Heart right ventricle (tissue), 16 donors: ENCODE data around the gene TTC7B. TPM values are rescaled to one million over a fixed set of nuclear protein-coding genes. Genes with fewer than 3 reads are reported as not detected.
A peak's percentile ranks its signal among the peaks of the same experiment; 100 is the strongest.

Experiments used
- ATAC-seq, 8 donors: fragments of 200-7000 bp; cut with Tn5 transposase; one replicate each; pipeline ENCODE4 v1.9.1; 2020; ENCODE audit warnings: mild to moderate bottlenecking in 8 of 8, moderate library complexity in 8 of 8, moderate number of reproducible peaks in 1 of 8
- DNase-seq, 2 donors: peaks; one replicate each; pipeline ENCODE4 v3.0.0-alpha.2; 2020
- H3K27ac ChIP-seq, 10 donors: fragments of 200-600 bp; sonication (generic) in 2 of 10; one replicate each; pipeline versions ENCODE4 v1.5.0 to v1.8.0; 2020 to 2022; ENCODE audit warnings: mild to moderate bottlenecking in 3 of 10
- H3K27me3 ChIP-seq, 7 donors: fragments of 200-600 bp; one replicate each; pipeline ENCODE4 v1.8.0; 2021 to 2022; ENCODE audit warnings: mild to moderate bottlenecking in 2 of 7
- H3K36me3 ChIP-seq, 9 donors: fragments of 200-600 bp; sonication (generic) in 1 of 9; one replicate each; pipeline versions ENCODE4 v1.5.0 to v1.8.0; 2020 to 2022; ENCODE audit warnings: mild to moderate bottlenecking in 2 of 9
- H3K4me1 ChIP-seq, 9 donors: fragments of 200-600 bp; sonication (generic) in 1 of 9; one replicate each; pipeline versions ENCODE4 v1.5.0 to v1.8.0; 2020 to 2022; ENCODE audit warnings: mild to moderate bottlenecking in 4 of 9
- H3K4me3 ChIP-seq, 10 donors: fragments of 200-600 bp; sonication (generic) in 2 of 10; one replicate each; pipeline versions ENCODE4 v1.5.0 to v1.8.0; 2020 to 2022; ENCODE audit warnings: mild to moderate bottlenecking in 7 of 10, moderate library complexity in 2 of 10
- H3K9me3 ChIP-seq, 11 donors: fragments of 200-600 bp in 10 of 11; sonication (generic) in 2 of 11; one replicate each; pipeline versions ENCODE4 v1.5.0 to v1.8.0; 2013 to 2022; ENCODE audit warnings: mild to moderate bottlenecking in 2 of 11, control low read depth in 1 of 11, moderate library complexity in 1 of 11
- WGBS, 2 donors: extraction: QIAGEN DNeasy Blood & Tissue Kit; methylation state at CpG; one replicate each; pipeline ENCODE4 v1.1.7; 2013; ENCODE audit warnings: inconsistent platforms in 1 of 2; 5-methylcytosine and 5-hydroxymethylcytosine counted together
- intact Hi-C, 10 donors: fragments of 100-400 bp; cut with DNase I; formaldehyde crosslinking; loops; one replicate each; pipeline versions ENCODE4 v1.11.1 to v1.14.2; 2022
- polyA plus RNA-seq, 2 donors: library from polyadenylated mRNA; stranded (reverse); fragments of 200-250 nt; gene quantifications; one replicate each; pipeline ENCODE4 v1.2.3, GENCODE V29; 2013
- total RNA-seq, 10 donors: library from RNA; stranded (reverse); fragmentation: NEBNext Ultra II Directional in 3 of 10; extraction: Animal tissue kit (Norgen Biotek cat#: 25700) in 3 of 10; gene quantifications; one replicate each; pipeline versions ENCODE4 v1.2.1 to v1.2.4, GENCODE V29; 2021 to 2023
- TF ChIP-seq, protein P1 (sequence below), 9 donors: fragments of 200-600 bp; sonication (generic) in 2 of 9; IDR thresholded peaks; one replicate each; pipeline versions ENCODE4 v1.5.0 to v1.8.0; 2021 to 2022; ENCODE audit warnings: antibody characterized with exemption in 9 of 9, mild to moderate bottlenecking in 5 of 9, moderate library complexity in 1 of 9
- donor health status: Arrhythmogenic right ventricular cardiomyopathy.
- donor health status: ischemic (EF 13 %, LVEDD 7.1; RV severe dilation, severe dysfunction).
- donor health status: healthy with polysubstance abuse.
- donor health status: DM: no; HTN: yes; CAD: no.
- donor health status: DM: no; HTN: no; CAD: no.
- donor health status: ischemic (EF 25% LVEDD 6.9; RV normal size, moderate dysfunction).
- donor health status: ischemic (EF 25% LVEDD 5.7; RV mildly dilated, moderate dysfunction).
- donor health status: healthy.
- donor health status: DM: yes; HTN: yes; CAD: no.
- donor health status: Ischemic cardiomyopathy.
- donor health status: ischemic (EF 35%, LVEDD 5.7; RV mildly dilated, moderate dysfunction).
- donor health status: nonischemic (EF 11% LVEDD 7.7; RV severe dilation, severe dysfunction).
- donor health status: DM: yes; HTN: yes; CAD: no.
- donor health status: PGD.
- donor health status: ischemic (EF 29% LVEDD 5.4; RV normal size, mild dysfunction).
- donor health status: nonischemic (EF 23%, LVEDD 6.1; RV moderate dilation, normal function).

The TTC7B gene
- total and polyA plus RNA-seq, 12 donors = 23.0 to 79.4 (median 65.5) TPM

DNA sequence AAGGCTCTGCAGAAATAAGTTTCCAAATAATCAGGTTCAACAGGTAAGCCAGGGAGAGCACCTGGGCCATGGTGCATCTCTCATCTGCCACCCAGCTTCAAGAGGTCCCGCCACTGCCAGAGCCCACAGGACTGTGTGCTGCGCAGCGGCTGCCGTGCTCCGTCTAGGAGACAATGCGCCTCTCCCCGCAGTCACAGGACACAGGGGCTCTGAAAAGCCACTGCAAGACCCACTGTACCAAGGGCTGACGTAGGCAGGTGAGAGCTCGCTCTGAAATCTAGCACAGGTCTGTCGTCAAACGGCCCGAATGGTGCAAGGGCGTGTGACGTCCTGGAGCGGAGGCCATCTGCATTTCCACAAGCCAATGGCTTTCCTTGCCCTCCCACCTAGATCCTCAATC lies 218.3 kb downstream of the TTC7B start:
- ATAC-seq (no peak), DNase-seq (no peak)
- Histone ChIP-seq H3K9me3 (no peaks in the 10 kb centered on the region), H3K27ac (no peak overlapping the region), H3K4me3 (no peak overlapping the region), H3K36me3 (peaks cover 0 to 9% (median 0%) of the 10 kb centered on the region in 9 donors), H3K4me1 (peaks cover 0 to 8% (median 5%) of the 10 kb centered on the region in 9 donors), H3K27me3 (no peaks in the 10 kb centered on the region)
- TF ChIP-seq, protein P1, sequence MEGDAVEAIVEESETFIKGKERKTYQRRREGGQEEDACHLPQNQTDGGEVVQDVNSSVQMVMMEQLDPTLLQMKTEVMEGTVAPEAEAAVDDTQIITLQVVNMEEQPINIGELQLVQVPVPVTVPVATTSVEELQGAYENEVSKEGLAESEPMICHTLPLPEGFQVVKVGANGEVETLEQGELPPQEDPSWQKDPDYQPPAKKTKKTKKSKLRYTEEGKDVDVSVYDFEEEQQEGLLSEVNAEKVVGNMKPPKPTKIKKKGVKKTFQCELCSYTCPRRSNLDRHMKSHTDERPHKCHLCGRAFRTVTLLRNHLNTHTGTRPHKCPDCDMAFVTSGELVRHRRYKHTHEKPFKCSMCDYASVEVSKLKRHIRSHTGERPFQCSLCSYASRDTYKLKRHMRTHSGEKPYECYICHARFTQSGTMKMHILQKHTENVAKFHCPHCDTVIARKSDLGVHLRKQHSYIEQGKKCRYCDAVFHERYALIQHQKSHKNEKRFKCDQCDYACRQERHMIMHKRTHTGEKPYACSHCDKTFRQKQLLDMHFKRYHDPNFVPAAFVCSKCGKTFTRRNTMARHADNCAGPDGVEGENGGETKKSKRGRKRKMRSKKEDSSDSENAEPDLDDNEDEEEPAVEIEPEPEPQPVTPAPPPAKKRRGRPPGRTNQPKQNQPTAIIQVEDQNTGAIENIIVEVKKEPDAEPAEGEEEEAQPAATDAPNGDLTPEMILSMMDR (IDR thresholded peaks at IDR 0.05) = no peak
- intact Hi-C loops = no loop called here
- WGBS, 2 donors = 98 to 99% methylated on average over 15 of the region's 15 CpGs

DNA sequence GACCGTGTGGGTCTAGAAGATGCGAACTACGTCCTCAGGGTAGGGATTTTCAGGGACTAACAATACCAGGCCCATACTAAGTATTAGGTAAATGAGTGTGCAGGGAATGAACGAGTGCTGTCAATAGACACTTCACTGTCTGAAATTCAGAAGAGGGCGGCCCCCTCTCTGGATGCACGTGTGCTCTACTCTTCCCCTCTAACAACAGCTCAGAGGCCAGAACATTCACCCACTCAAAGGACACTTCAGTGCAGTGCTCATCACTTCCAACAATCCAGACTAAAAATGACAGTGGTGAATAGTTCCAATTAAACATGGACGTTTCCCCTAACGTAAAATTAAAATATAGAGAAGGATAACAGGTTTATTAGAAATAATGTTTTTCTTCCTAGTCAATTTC lies 219.5 kb downstream of the TTC7B start:
- H3K4me3 ChIP-seq = no peak overlapping the region
- TF ChIP-seq, protein P1 (IDR thresholded peaks at IDR 0.05) = no peak
- intact Hi-C loops = no loop called here
- H3K27ac ChIP-seq = no peak overlapping the region
- WGBS, 2 donors = 89 to 94% methylated on average over 8 of the region's 8 CpGs
- ATAC-seq (no peak), DNase-seq (no peak)
- peaks cover 0 to 7% (median 5%) of the 10 kb centered on the region in 9 donors for H3K4me1 ChIP-seq
- peaks cover 0 to 19% (median 3%) of the 10 kb centered on the region in 9 donors for H3K36me3 ChIP-seq
- H3K27me3 ChIP-seq = no peaks in the 10 kb centered on the region
- H3K9me3 ChIP-seq = no peaks in the 10 kb centered on the region

DNA sequence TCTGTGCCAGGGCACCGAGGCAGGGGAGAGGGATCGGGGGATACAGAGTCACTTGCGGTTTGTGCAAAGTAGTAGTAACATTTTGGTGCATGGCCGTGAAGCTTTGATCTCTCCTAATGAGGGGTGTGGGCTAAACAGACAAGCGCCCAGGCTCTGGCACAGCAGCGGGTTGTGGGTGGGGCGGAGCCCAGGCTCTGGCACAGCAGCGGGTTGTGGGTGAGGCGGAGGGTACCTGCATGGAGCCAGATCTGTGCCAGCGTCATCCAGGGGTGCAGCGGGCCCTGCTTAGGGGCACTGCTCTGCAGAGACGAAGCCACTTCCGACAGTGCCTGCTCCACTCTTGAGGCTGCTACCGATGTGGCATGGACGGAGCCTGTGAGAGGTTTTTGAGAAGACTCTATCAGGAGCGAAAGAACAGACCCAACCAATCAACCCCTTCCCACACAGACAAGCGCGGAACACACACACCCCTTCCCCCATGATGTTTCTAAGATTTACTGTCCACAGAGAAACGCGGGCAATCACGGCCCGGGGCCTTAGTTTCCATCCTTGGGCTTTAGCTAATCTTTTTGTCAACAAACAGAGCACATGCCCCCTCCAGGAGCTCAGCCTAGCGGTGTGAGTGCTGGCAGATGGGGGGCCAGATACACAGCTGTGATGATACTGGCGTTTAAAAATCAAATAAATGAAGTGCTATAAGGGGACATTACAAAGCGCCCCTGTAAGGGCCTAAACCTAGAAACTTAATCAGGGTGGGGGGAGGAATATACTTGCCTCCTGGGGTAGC lies 222.8 kb downstream of the TTC7B start:
- ATAC-seq (peak in 1 of 8 donors; percentile 53), DNase-seq (no peak)
- TF ChIP-seq, protein P1 (IDR thresholded peaks at IDR 0.05) = no peak
- H3K27me3 ChIP-seq = no peaks in the 10 kb centered on the region
- WGBS, 2 donors = 90% methylated on average over 25 of the region's 25 CpGs
- H3K4me1 ChIP-seq = no peaks in the 10 kb centered on the region
- peaks cover 0 to 49% (median 5%) of the 10 kb centered on the region in 9 donors for H3K36me3 ChIP-seq
- intact Hi-C loops = no loop called here
- no peaks in the 10 kb centered on the region for H3K9me3 ChIP-seq
- no peak overlapping the region for H3K27ac ChIP-seq
- H3K4me3 ChIP-seq = no peak overlapping the region

DNA sequence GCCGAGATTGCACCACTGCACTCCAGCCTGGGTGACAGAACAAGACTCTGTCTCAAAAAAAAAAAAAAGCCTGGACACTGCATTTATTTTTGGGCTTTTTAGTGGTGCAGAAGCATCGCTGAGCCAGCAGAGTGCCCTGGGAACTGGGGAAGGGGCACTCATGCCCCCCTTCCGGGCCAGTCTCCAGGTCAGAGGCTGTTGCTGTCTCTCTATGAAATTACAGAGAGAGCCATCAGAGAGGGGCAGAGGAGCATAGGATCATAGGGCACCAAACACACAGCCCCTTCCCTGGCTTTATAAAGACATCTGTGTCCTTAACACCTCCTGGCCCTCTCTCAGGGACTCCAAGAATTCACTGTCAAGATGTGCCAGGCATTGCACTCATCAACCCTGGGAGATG lies 223.6 kb downstream of the TTC7B start:
- ATAC-seq (no peak), DNase-seq (no peak)
- TF ChIP-seq, protein P1 (IDR thresholded peaks at IDR 0.05) = no peak
- Histone ChIP-seq H3K27ac (no peak overlapping the region), H3K27me3 (no peaks in the 10 kb centered on the region), H3K4me1 (no peaks in the 10 kb centered on the region), H3K9me3 (no peaks in the 10 kb centered on the region), H3K4me3 (no peak overlapping the region), H3K36me3 (peaks cover 0 to 56% (median 5%) of the 10 kb centered on the region in 9 donors)
- WGBS, 2 donors = 91 to 99% methylated on average over 3 of the region's 3 CpGs
- intact Hi-C loops = no loop called here
